Stomach (tissue), 4 donors: ENCODE results near the gene DRGX.

Experiments
- POLR2A ChIP-seq, 4 donors: fragments of 450-650 bp; IDR thresholded peaks; one replicate each; pipeline ENCODE4 v1.6.1; 2016; ENCODE audit warnings: antibody characterized with exemption in 4 of 4, control low read depth in 2 of 4, mild to moderate bottlenecking in 1 of 4, moderate library complexity in 1 of 4
- POLR2AphosphoS5 ChIP-seq, 3 donors: sonication (generic); formaldehyde crosslinking; IDR thresholded peaks; one replicate each; pipeline ENCODE4 v1.6.1; 2016; ENCODE audit warnings: antibody characterized with exemption in 3 of 3

DNA sequence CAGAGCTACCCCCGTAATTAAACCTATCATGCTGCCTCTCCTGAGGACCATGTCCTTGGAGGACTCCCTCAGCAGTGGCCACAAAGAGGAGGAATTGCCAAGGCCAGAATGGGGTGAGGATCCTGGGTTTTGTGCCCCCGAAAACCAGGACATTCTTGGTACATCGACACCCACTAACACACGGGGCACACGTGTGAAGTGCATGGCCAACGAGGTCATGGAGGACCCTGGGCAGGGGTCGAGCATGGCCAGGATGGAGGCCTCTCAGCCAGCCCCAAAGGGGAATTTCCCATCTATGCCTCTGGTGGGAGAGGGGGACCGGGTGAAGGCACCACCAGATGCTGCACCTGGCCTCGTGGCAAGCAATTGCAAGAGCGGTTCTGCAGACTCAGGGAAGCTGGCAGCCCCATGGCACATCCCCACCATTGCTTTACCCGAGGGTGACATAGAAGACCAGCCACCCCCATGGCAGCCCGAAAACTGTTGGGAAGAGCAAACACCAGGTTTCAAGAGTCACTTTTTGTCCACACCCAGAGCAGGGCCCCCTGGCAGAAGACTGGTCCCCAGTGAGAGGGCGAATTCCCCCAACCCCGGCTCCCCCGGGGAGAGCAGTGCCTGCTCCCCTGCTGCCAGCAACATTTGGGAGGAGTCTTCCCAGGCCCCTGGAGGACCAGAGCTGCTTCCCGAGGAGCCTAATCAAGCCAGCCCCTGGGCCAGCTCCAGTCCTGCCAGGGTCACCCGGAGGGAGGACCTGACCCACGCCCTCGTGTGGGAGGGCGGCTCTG is 70.6 kb downstream of the DRGX start:
- TF ChIP-seq POLR2A (IDR thresholded peaks at IDR 0.05): no peak
- TF ChIP-seq POLR2AphosphoS5 (IDR thresholded peaks at IDR 0.05): no peak
